Tibial nerve (tissue), 3 donors: ENCODE results near the gene CDKN2C.

Source experiments
- POLR2A ChIP-seq, 2 donors: fragments of 450-650 bp; IDR thresholded peaks; one replicate each; pipeline ENCODE4 v1.6.1; 2017; ENCODE audit warnings: antibody characterized with exemption in 2 of 2, mild to moderate bottlenecking in 2 of 2, moderate library complexity in 2 of 2
- TF ChIP-seq, protein P1 (sequence below), 5 experiments: fragments of 200-600 bp in 3 of 5; fragments of 450-650 bp in 2 of 5; sonication (generic) in 3 of 5; IDR thresholded peaks; one replicate each; pipeline ENCODE4 v1.5.1; 2016 to 2019; ENCODE audit warnings: antibody characterized with exemption in 5 of 5, mild to moderate bottlenecking in 3 of 5, moderate library complexity in 2 of 5

DNA sequence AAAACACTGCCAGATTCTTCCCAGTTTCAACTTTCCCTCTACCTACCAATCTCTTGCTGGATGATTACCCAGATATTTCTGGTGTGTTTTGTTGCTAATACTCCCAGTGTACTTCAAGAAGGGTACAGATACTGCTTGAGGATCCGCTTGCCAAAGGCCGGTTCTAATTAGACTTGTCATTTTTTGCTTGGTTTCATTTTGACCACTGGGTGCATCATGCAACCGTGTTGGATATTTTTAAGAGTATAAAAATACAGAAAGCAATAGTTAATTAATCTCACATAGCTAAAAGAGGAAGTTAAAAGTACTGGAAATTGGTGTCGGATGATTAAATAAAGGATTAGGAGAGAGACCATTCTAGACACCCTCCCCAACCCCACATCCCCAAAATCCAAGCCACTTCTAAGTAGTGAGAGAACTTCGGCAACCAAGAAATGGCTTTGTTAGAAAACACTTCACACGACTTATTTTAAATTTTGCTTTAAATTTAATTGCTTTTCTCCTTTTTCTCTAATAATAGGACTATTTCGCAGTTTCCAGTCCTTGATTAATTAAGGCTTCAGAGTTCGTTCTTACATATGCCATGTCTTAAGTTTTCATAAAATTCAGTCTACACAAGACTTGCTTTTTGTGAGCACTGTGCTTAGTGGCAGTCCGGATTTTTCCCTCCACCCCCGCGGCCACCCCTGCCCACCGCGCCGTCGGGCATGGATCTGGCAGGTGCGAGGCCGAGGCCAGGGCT lies 2.5 kb upstream of the CDKN2C start:
- TF ChIP-seq, protein P1, sequence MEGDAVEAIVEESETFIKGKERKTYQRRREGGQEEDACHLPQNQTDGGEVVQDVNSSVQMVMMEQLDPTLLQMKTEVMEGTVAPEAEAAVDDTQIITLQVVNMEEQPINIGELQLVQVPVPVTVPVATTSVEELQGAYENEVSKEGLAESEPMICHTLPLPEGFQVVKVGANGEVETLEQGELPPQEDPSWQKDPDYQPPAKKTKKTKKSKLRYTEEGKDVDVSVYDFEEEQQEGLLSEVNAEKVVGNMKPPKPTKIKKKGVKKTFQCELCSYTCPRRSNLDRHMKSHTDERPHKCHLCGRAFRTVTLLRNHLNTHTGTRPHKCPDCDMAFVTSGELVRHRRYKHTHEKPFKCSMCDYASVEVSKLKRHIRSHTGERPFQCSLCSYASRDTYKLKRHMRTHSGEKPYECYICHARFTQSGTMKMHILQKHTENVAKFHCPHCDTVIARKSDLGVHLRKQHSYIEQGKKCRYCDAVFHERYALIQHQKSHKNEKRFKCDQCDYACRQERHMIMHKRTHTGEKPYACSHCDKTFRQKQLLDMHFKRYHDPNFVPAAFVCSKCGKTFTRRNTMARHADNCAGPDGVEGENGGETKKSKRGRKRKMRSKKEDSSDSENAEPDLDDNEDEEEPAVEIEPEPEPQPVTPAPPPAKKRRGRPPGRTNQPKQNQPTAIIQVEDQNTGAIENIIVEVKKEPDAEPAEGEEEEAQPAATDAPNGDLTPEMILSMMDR (IDR thresholded peaks at IDR 0.05) = no peak
- no peak for TF ChIP-seq POLR2A (IDR thresholded peaks at IDR 0.05)
